A172 (cell line): Measurements from ENCODE around the gene AKR7A3. TPM values are rescaled to one million over a fixed set of nuclear protein-coding genes. Genes with fewer than 3 reads are reported as not detected.
"Not testable (repeated sequence)": the region's sequence is repeated elsewhere in the genome, so short reads cannot be mapped to it uniquely, and the experiment has no call there.

ENCODE experiments used
- DNase-seq: peaks from one replicate; pipeline ENCODE4 v3.0.0-alpha.2; 2015; ENCODE audit warnings: low spot score
- total RNA-seq: library from RNA; depleted of rRNA; stranded (reverse); fragments of >200 nt; shearing (Covaris generic); gene quantifications from 2 replicates; pipeline ENCODE4 v1.2.3, GENCODE V29; 2014; rRNA removed

AKR7A3 gene
- total RNA-seq, result 0.12 TPM in 1 of 2 replicates, not detected in the other

- not testable (repeated sequence) for DNase-seq
Observed at GRCh38 chr1:19288324-19289241, at the start of gene AKR7A3. Gene AKR7A3, minus strand, starts transcription at chr1:19288770. Its CDS starts 61 bp downstream, at chr1:19288709.

- no peak for DNase-seq
Observed at GRCh38 chr1:19338323-19338762, 49.8 kb upstream of the AKR7A3 start.

- DNase-seq, result no peak
Observed at GRCh38 chr1:19337289-19337688, 48.7 kb upstream of the AKR7A3 start.

- DNase-seq, result peak; percentile 19
Observed at GRCh38 chr1:19336543-19336942, 48.0 kb upstream of the AKR7A3 start.

- no peak for DNase-seq
Observed at GRCh38 chr1:19333587-19334354, 45.2 kb upstream of the AKR7A3 start.

GRCh38 chr1:19332832-19333231 lies 44.3 kb upstream of the AKR7A3 start:
- no peak for DNase-seq

GRCh38 chr1:19331262-19331878 lies 42.8 kb upstream of the AKR7A3 start:
- no peak for DNase-seq

GRCh38 chr1:19330449-19331135 lies 42.0 kb upstream of the AKR7A3 start:
- DNase-seq, result no peak

- no peak for DNase-seq
Observed at GRCh38 chr1:19329611-19330010, 41.0 kb upstream of the AKR7A3 start.

- DNase-seq, result no peak
Observed at GRCh38 chr1:19329188-19329587, 40.6 kb upstream of the AKR7A3 start.

GRCh38 chr1:19328486-19328885 lies 39.9 kb upstream of the AKR7A3 start:
- DNase-seq, result no peak

- no peak for DNase-seq
Observed at GRCh38 chr1:19327736-19328135, 39.2 kb upstream of the AKR7A3 start.

GRCh38 chr1:19327301-19327700 lies 38.7 kb upstream of the AKR7A3 start:
- no peak for DNase-seq

- no peak for DNase-seq
Observed at GRCh38 chr1:19326748-19327065, 38.1 kb upstream of the AKR7A3 start.

- no peak for DNase-seq
Observed at GRCh38 chr1:19325958-19326747, 37.6 kb upstream of the AKR7A3 start.

GRCh38 chr1:19325368-19325957 lies 36.9 kb upstream of the AKR7A3 start:
- DNase-seq, result no peak

- no peak for DNase-seq
Observed at GRCh38 chr1:19324665-19324990, 36.1 kb upstream of the AKR7A3 start.

GRCh38 chr1:19323987-19324664 lies 35.6 kb upstream of the AKR7A3 start:
- no peak for DNase-seq

GRCh38 chr1:19322481-19322880 lies 33.9 kb upstream of the AKR7A3 start:
- DNase-seq, result no peak

- no peak for DNase-seq
Observed at GRCh38 chr1:19321071-19321470, 32.5 kb upstream of the AKR7A3 start.
